ENCODE measurements around the gene LRRC37B.
"Not testable (repeated sequence)": the region's sequence is repeated elsewhere in the genome, so short reads cannot be mapped to it uniquely, and the experiment has no call there.

Gene LRRC37B

DNA sequence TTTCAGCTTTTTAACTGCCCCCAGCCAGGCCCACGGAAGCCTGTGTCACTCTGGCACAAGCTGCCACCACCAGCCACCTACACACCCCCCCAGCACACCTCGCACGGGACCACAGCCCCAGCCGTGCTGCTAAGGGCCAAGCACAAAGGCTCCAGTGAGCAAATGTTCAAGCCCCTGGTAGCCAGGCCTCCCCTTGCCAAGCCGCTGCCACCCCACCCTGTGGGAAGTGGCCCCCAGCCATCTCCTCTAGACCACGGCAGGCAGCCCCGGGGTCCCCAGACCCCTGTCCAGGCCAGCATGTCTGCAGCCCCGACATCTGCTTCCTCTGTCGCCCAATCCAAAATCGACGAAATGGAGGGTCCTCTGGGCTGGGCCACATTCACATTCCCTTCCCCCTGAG, 35.1 kb downstream of the LRRC37B start:
- DNase-seq, result not testable (repeated sequence)

DNA sequence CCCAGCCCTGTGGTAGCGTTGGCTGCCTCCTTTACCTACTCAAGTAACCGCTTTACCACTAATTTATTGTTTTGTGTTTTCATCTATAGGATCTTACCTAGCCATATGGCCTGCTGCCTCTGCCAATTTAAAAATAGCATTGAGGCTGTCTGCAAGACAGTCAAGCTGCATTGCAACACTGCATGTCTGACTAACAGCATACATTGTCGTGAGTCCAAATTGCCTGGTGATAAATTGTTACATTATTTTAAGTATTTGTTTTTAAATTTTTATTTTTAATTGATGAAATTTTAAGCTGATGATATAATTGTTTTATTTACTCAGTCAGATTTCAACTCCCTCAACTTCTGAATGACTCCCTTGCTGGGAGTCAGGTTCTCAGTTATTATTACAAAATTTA, 38.4 kb downstream of the LRRC37B start:
- not testable (repeated sequence) for DNase-seq

GRCh38 chr17:32047663-32048062, 40.5 kb downstream of the LRRC37B start:
- DNase-seq, result not testable (repeated sequence)

- not testable (repeated sequence) for DNase-seq
These were observed 47.8 kb downstream of the LRRC37B start for GRCh38 chr17:32054985-32055384.

DNA sequence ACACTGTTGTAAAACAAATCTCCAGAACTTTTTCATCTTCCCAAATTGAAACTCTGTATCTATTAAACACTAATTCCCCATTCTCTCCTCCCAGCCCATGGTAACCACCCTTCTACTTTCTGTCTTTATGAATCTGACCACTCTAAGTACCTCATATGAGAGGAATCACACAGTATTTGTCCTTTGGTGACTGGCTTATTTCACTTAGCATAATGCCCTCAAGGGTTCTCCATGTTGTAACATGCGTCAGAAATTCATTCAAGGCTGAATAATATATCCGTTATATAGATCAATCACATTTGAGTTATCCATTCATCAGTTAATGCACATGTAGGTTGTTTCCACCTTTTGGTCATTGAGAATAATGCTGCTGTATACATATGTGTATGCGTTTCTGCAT, 48.2 kb downstream of the LRRC37B start:
- not testable (repeated sequence) for DNase-seq

DNA sequence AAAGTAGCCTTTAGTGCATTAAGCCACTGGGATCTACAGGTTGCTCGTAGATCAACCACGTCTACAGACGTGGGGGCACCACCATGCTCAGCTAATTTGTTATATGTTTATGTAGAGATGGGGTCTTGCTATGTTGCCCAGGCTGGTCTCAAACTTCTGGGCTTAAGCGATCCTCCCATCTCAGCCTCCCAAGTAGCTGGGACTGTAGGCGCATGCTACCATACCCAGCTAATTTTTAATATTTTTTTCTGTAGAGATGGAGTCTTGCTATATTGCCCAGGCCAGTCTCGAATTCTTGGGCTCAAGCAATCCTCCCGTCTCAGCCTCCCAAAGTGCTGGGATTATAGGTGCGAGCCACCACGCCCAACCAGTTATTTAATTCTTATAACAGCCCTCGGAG, 49.3 kb downstream of the LRRC37B start:
- DNase-seq, result not testable (repeated sequence)

- DNase-seq, result not testable (repeated sequence)
These were observed 50.4 kb downstream of the LRRC37B start for GRCh38 chr17:32057460-32058105.

DNA sequence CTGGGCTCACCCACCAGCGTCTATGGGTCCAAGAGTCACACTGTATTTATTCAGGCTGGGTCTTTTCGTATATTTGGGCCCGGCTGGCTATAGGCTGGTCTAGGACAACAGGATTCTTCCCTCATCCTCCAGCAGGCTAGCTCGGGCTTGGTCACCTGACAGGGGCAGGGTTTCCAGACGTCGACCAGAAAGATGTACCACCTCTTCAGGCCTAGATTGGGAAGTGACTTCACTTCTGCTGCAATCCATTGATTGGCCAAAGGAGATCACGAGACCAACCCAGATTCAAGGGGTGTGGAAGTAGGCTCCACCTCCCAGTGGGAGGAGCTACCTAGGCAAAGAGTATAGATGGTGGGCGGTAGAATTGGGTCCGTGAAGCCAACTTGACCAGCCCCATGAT, 53.5 kb downstream of the LRRC37B start:
- DNase-seq, result not testable (repeated sequence)

- DNase-seq, result not testable (repeated sequence)
These were observed 54.7 kb downstream of the LRRC37B start for GRCh38 chr17:32061840-32062239.

DNA sequence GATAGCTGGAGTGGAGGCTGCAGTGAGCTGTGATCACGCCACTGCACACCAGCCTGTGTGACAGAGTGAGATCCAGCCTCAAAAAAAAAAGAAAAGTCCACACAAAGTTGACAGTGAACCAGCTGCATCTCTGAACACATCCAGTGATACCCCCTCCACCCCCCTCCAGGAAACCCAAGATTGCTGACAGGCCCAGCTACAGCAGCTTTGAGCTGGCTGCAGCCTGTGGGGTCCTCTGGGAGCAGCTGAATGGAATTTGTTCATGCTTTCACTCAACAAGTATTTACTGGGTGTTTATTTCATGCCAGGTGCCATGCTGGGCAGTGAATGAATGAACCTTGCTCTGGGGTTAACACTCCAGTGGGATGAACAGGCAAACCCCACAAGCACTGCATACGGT, 56.9 kb downstream of the LRRC37B start:
- DNase-seq, result not testable (repeated sequence)

- DNase-seq, result not testable (repeated sequence)
These were observed 59.0 kb downstream of the LRRC37B start for GRCh38 chr17:32066123-32066680.

DNA sequence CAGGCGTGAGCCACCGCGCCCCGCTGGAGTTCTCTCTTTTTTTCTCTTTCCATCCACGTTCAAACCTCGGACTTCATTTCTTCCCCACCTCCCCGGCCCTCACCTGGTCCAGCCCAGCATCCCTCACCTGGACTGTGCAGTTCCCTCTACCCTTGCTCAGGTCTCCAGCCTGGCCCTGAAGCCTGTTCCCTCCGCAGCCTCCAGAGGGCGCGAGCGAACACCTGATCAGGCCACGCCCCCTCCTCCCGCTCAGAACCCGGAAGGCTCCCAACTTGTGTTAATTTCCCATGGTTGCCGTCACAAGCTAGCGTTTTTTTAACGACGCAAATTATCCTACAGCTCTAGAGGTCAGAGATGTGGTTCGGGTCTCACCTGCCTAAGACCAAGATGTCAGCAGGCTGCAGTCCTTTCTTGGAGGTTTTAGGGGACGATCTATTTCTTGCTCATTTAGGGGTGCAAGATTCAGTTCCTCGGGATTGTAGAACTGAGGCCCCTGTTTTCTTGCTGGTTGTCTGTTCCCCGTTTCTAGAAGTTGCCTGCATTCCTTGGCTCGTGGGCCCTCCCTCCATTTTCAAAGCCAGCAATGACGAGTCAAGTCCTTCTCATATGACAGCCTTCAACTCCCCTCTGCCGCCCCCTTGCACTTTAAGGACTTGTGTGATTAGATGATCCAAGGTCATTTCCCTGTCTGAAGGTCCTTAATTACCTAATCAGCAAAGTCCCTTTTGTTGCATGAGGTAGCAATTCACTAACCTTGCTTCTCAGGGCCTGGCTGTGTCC, 59.9 kb downstream of the LRRC37B start:
- DNase-seq, result peak; percentile 67

GRCh38 chr17:32069067-32069466, 61.9 kb downstream of the LRRC37B start:
- DNase-seq, result not testable (repeated sequence)

DNA sequence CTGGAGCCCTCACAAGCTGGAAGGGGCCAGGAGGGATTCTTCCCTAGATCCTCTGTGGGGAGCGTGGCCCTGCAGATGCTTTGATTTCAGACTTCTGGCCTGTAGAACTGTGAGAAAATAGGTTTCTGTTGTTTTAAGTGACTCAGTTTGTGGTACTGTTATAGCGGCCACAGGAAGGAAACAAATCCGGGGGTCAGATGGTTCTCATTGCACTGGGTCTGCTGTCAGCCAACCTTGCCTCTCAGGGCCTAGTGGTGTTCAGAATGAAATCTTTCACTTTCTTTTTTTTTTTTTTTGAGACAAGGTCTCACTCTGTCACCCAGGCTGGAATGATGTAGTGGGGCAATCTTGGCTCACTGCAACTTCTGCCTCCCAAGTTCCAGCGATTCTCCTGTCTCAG, 64.8 kb downstream of the LRRC37B start:
- DNase-seq, result not testable (repeated sequence)

DNA sequence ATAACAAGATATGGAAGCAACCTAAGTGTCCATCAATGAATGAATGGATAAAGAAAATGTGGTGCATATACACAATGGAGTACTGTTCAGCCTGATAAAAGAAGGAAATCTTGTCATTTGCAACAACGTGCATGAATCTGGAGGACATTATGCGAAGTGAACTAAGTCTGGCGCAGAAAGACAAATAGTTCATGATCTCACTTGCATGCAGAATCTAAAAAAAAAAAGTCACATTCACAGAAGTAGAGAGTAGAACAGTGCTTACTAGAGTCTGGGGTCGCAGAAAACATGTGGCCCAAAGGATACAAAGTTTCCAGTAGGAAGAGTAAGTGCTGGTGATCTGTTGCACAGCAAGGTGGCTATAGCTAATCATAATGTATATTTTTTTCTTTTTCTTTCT, 65.9 kb downstream of the LRRC37B start:
- DNase-seq, result not testable (repeated sequence)

GRCh38 chr17:32079753-32080152, 72.6 kb downstream of the LRRC37B start:
- DNase-seq, result peak; percentile 61

GRCh38 chr17:32083550-32083979, 76.4 kb downstream of the LRRC37B start:
- not testable (repeated sequence) for DNase-seq

GRCh38 chr17:32084003-32084941, 77.1 kb downstream of the LRRC37B start:
- not testable (repeated sequence) for DNase-seq

GRCh38 chr17:32084942-32085829, 78.0 kb downstream of the LRRC37B start:
- not testable (repeated sequence) for DNase-seq

- not testable (repeated sequence) for DNase-seq
These were observed 79.7 kb downstream of the LRRC37B start for GRCh38 chr17:32086833-32087232.

DNA sequence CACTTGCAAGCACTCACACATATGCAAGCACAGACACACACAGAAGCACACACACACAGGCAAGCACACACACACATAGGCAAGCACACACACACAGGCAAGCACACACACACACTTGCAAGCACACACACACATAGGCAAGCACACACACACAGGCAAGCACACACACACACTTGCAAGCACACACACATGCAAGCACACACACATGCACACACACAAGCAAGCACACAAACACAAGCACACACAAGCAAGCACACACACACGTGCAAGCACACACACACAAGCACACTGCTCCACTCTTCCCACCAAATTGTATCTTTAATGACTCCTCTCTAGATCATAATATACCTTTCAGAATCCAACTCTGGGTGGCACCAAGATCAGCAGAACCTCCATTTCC, 84.9 kb downstream of the LRRC37B start:
- DNase-seq, result not testable (repeated sequence)

GRCh38 chr17:32099686-32100085, 92.5 kb downstream of the LRRC37B start:
- DNase-seq, result no peak

All from activated T-cell treated with anti-CD3 and anti-CD28 coated beads, Interleukin-2, amount 50 U/mL, for 1 hour (primary cell).